SU-DHL-6 (cell line): ENCODE results near the gene CORO2A.

Experiments
- H2AFZ ChIP-seq: fragments of 200-600 bp; sonication (generic); 2 replicates; pipeline ENCODE4 v1.6.1; 2014; ENCODE audit warnings: low read depth, mild to moderate bottlenecking, moderate library complexity, mixed read lengths, antibody characterized with exemption, low read length; ENCODE audit not compliant: severe bottlenecking
- H3F3A ChIP-seq: fragments of 200-600 bp; shearing (Covaris generic); 2 replicates; pipeline ENCODE4 v1.6.0; 2016; ENCODE audit warnings: antibody characterized with exemption, mild to moderate bottlenecking; ENCODE audit not compliant: insufficient read depth
- H3K27ac ChIP-seq: fragments of 200-600 bp; sonication (generic); 2 replicates; pipeline ENCODE4 v1.5.1; 2016; ENCODE audit warnings: low read depth, mild to moderate bottlenecking, low read length, moderate library complexity, mixed read lengths
- H3K27me3 ChIP-seq: fragments of 200-600 bp; sonication (generic), shearing (Covaris generic); 2 replicates; pipeline ENCODE4 v1.6.0; 2014; ENCODE audit warnings: mild to moderate bottlenecking, low read length
- H3K36me3 ChIP-seq: fragments of 200-600 bp; sonication (generic); 2 replicates; pipeline ENCODE4 v1.6.1; 2014; ENCODE audit warnings: mild to moderate bottlenecking, low read length, mixed read lengths
- H3K4me2 ChIP-seq: fragments of 300-600, 200-600 bp; shearing (Covaris generic), sonication (generic); 2 replicates; pipeline ENCODE4 v1.6.0; 2014; ENCODE audit warnings: low read length, low read depth, mild to moderate bottlenecking; ENCODE audit not compliant: poor library complexity, severe bottlenecking
- H3K4me3 ChIP-seq: fragments of 200-600 bp; sonication (generic); 2 replicates; pipeline ENCODE4 v1.5.1; 2014; ENCODE audit warnings: antibody characterized with exemption, low read length, mild to moderate bottlenecking, mixed read lengths; ENCODE audit not compliant: insufficient read depth, poor library complexity, severe bottlenecking
- H3K79me2 ChIP-seq: fragments of 200-600 bp; sonication (generic); 2 replicates; pipeline ENCODE4 v1.6.1; 2014; ENCODE audit warnings: mild to moderate bottlenecking, low read length, moderate library complexity; ENCODE audit not compliant: insufficient read depth
- H3K9ac ChIP-seq: fragments of 200-600 bp; sonication (generic); 2 replicates; pipeline ENCODE4 v1.7.0; 2014; ENCODE audit warnings: mild to moderate bottlenecking, low read length
- H3K9me2 ChIP-seq: fragments of 200-600 bp; sonication (generic); replicated peaks from 2 replicates; pipeline ENCODE4 v1.6.1; 2014; ENCODE audit warnings: low read length; ENCODE audit not compliant: insufficient read depth
- H3K9me3 ChIP-seq: fragments of 200-600 bp; sonication (generic); 2 replicates; pipeline ENCODE4 v1.6.1; 2014; ENCODE audit warnings: low read length, mixed read lengths; ENCODE audit not compliant: insufficient read depth
- H4K20me1 ChIP-seq: fragments of 200-600 bp; sonication (generic); 2 replicates; pipeline ENCODE4 v1.6.1; 2014; ENCODE audit warnings: low read depth, mild to moderate bottlenecking, antibody characterized with exemption, low read length, moderate library complexity, mixed read lengths
- CTCF ChIP-seq: fragments of 200-600 bp; sonication (generic); IDR thresholded peaks from one replicate; pipeline ENCODE4 v1.5.1; 2017; ENCODE audit warnings: antibody characterized with exemption, mild to moderate bottlenecking, low read length, moderate library complexity; ENCODE audit not compliant: insufficient read depth, poor library complexity, severe bottlenecking
- EZH2phosphoT487 ChIP-seq: fragments of 200-600 bp; sonication (generic), shearing (Covaris generic); conservative IDR thresholded peaks from 2 replicates; pipeline ENCODE4 v1.6.1; 2018; ENCODE audit warnings: mild to moderate bottlenecking, antibody characterized with exemption, low read length, moderate library complexity, mixed read lengths

CORO2A gene

GRCh38 chr9:98095401-98095800 is 97.0 kb downstream of the CORO2A start:
- no peaks in the 10 kb centered on the region for H3K36me3 ChIP-seq
- no peak for TF ChIP-seq CTCF
- no peak for TF ChIP-seq EZH2phosphoT487
- no peak overlapping the region for H2AFZ ChIP-seq

GRCh38 chr9:98094851-98095250 is 97.6 kb downstream of the CORO2A start:
- no peak overlapping the region for H3K4me3 ChIP-seq
- TF ChIP-seq CTCF, result no peak
- no peak for TF ChIP-seq EZH2phosphoT487
- H3K9me2 ChIP-seq, result no peaks in the 10 kb centered on the region
- H3K27me3 ChIP-seq, result no peaks in the 10 kb centered on the region
- H3F3A ChIP-seq, result peaks cover 15% of the 10 kb centered on the region; the same call in 1 of the 2 replicates
- no peaks in the 10 kb centered on the region for H3K36me3 ChIP-seq
- no peak overlapping the region for H3K9ac ChIP-seq
- H3K27ac ChIP-seq, result no peak overlapping the region
- H3K4me2 ChIP-seq, result no peak overlapping the region
- H2AFZ ChIP-seq, result no peak overlapping the region
- H4K20me1 ChIP-seq, result no peaks in the 10 kb centered on the region
- no peaks in the 10 kb centered on the region for H3K79me2 ChIP-seq
- H3K9me3 ChIP-seq, result no peaks in the 10 kb centered on the region

More at GRCh38 chr9:98095401-98095800, 97.0 kb downstream of the CORO2A start:
- H3K9ac ChIP-seq, result no peak overlapping the region
- H3K27me3 ChIP-seq, result no peaks in the 10 kb centered on the region
- H3K9me2 ChIP-seq, result no peaks in the 10 kb centered on the region
- peaks cover 20% of the 10 kb centered on the region; the same call in 1 of the 2 replicates for H3F3A ChIP-seq
- no peak overlapping the region for H3K4me2 ChIP-seq
- no peaks in the 10 kb centered on the region for H3K9me3 ChIP-seq
- H4K20me1 ChIP-seq, result no peaks in the 10 kb centered on the region
- no peak overlapping the region for H3K27ac ChIP-seq
- no peaks in the 10 kb centered on the region for H3K79me2 ChIP-seq
- no peak overlapping the region for H3K4me3 ChIP-seq

GRCh38 chr9:98094316-98094715 is 98.1 kb downstream of the CORO2A start:
- Histone ChIP-seq H3K9me2 (no peaks in the 10 kb centered on the region), H3K9ac (no peak overlapping the region), H2AFZ (no peak overlapping the region), H3F3A (peaks cover 9% of the 10 kb centered on the region; the same call in 1 of the 2 replicates), H3K79me2 (no peaks in the 10 kb centered on the region), H4K20me1 (no peaks in the 10 kb centered on the region), H3K27me3 (no peaks in the 10 kb centered on the region), H3K9me3 (no peaks in the 10 kb centered on the region), H3K4me3 (no peak overlapping the region), H3K36me3 (no peaks in the 10 kb centered on the region), H3K27ac (no peak overlapping the region), H3K4me2 (no peak overlapping the region)
- TF ChIP-seq CTCF, result no peak
- TF ChIP-seq EZH2phosphoT487, result no peak
